Common myeloid progenitor, CD34-positive (primary cell): ENCODE results near the gene MEI1.

Source experiments
- CTCF ChIA-PET: fragments of 350-600 bp; sonication (Branson Sonifier 250); formaldehyde crosslinking; loops from one replicate; lab custom pipeline; 2021; ENCODE audit warnings: antibody characterized with exemption; lab: Charles Lee
- POLR2A ChIA-PET: fragments of 350-600 bp; sonication (Branson Sonifier 250); formaldehyde crosslinking; loops from one replicate; lab custom pipeline; 2021; ENCODE audit warnings: antibody characterized with exemption; lab: Charles Lee
- DNase-seq, 3 donors: peaks; one replicate each; pipeline versions ENCODE4 v3.0.0 to v3.0.0-alpha.2; 2013
- H3K27ac ChIP-seq, 2 experiments: 1 replicate in 1 of 2; 2 replicates in 1 of 2; pipeline ENCODE4 v1.7.0; 2013; ENCODE audit warnings: inconsistent platforms in 2 of 2, low read length in 2 of 2, mild to moderate bottlenecking in 2 of 2, low read depth in 1 of 2, moderate library complexity in 1 of 2; ENCODE audit not compliant: severe bottlenecking in 2 of 2, insufficient read depth in 1 of 2, poor library complexity in 1 of 2
- H3K27me3 ChIP-seq, 5 experiments: replicated peaks in 2 of 5; 1 replicate in 3 of 5; 2 replicates in 2 of 5; pipeline versions ENCODE4 v1.6.1 to v1.7.0; 2013; ENCODE audit warnings: low read length in 4 of 5, mild to moderate bottlenecking in 2 of 5, moderate library complexity in 2 of 5, inconsistent platforms in 1 of 5; ENCODE audit not compliant: insufficient read depth in 5 of 5, control insufficient read depth in 4 of 5
- H3K36me3 ChIP-seq, 4 experiments: 1 replicate in 2 of 4; 2 replicates in 2 of 4; pipeline versions ENCODE4 v1.6.1 to v1.7.0; 2013; ENCODE audit warnings: low read length in 3 of 4, control low read depth in 1 of 4, mild to moderate bottlenecking in 1 of 4; ENCODE audit not compliant: control insufficient read depth in 4 of 4, insufficient read depth in 4 of 4
- H3K4me1 ChIP-seq, 4 experiments: 1 replicate in 3 of 4; 2 replicates in 1 of 4; pipeline versions ENCODE4 v1.6.1 to v1.7.1; 2013; ENCODE audit warnings: low read length in 3 of 4, mild to moderate bottlenecking in 3 of 4, control low read depth in 1 of 4, inconsistent platforms in 1 of 4, moderate library complexity in 1 of 4; ENCODE audit not compliant: control insufficient read depth in 4 of 4, insufficient read depth in 4 of 4; ENCODE audit errors: control extremely low read depth in 1 of 4
- H3K4me3 ChIP-seq, 7 experiments: 1 replicate in 4 of 7; 2 replicates in 3 of 7; pipeline versions ENCODE4 v1.5.1 to v1.7.0; 2013; ENCODE audit warnings: mild to moderate bottlenecking in 7 of 7, low read length in 6 of 7, moderate library complexity in 6 of 7, inconsistent platforms in 2 of 7, low read depth in 2 of 7, control low read depth in 1 of 7; ENCODE audit not compliant: insufficient read depth in 4 of 7, control insufficient read depth in 1 of 7; ENCODE audit errors: extremely low read depth in 1 of 7
- H3K9me3 ChIP-seq, 5 experiments: 1 replicate in 4 of 5; 2 replicates in 1 of 5; pipeline versions ENCODE4 v1.6.1 to v1.7.1; 2013; ENCODE audit warnings: low read length in 4 of 5, mild to moderate bottlenecking in 2 of 5, inconsistent platforms in 1 of 5, low read depth in 1 of 5, moderate library complexity in 1 of 5; ENCODE audit not compliant: control insufficient read depth in 4 of 5, insufficient read depth in 2 of 5; ENCODE audit errors: control extremely low read depth in 1 of 5
- WGBS: methylation state at CpG from one replicate; pipeline ENCODE4 v1.1.5; 2013; ENCODE audit not compliant: insufficient coverage; 5-methylcytosine and 5-hydroxymethylcytosine counted together

The MEI1 gene

GRCh38 chr22:41821471-41822316 is 122.4 kb downstream of the MEI1 start:
- 91% methylated on average over 9 of the region's 12 CpGs for WGBS
- ChIA-PET CTCF (interaction anchor here (1.1 to 2.5 kb wide), 10 partner anchors 18 to 124 kb away, joined by 3 to 11 read pairs (median 3); no protein-coding TSS in a partner anchor), POLR2A (no interaction called here)
- Histone ChIP-seq H3K4me3 (no peak overlapping the region), H3K27ac (no peak overlapping the region), H3K9me3 (no peaks in the 10 kb centered on the region), H3K36me3 (peaks cover 10 to 59% (median 40%) of the 10 kb centered on the region in 4 experiments), H3K4me1 (peaks cover 0 to 2% (median 0%) of the 10 kb centered on the region in 4 experiments), H3K27me3 (no peaks in the 10 kb centered on the region)
- no peak for DNase-seq

GRCh38 chr22:41822317-41823057 is 123.2 kb downstream of the MEI1 start:
- WGBS, result 97% methylated on average over 3 of the region's 3 CpGs
- ChIA-PET CTCF (interaction anchor here (1.1 to 2.5 kb wide), 7 partner anchors 17 to 125 kb away, joined by 3 to 11 read pairs (median 3); no protein-coding TSS in a partner anchor), POLR2A (no interaction called here)
- H3K36me3 ChIP-seq, result peaks cover 6 to 56% (median 38%) of the 10 kb centered on the region in 4 experiments
- H3K27ac ChIP-seq, result no peak overlapping the region
- peak; percentile 75 to 86 (median 85) for DNase-seq
- peaks cover 0 to 3% (median 0%) of the 10 kb centered on the region in 4 experiments for H3K4me1 ChIP-seq
- no peak overlapping the region for H3K4me3 ChIP-seq
- H3K27me3 ChIP-seq, result no peaks in the 10 kb centered on the region
- no peaks in the 10 kb centered on the region for H3K9me3 ChIP-seq

GRCh38 chr22:41823797-41824196 is 124.5 kb downstream of the MEI1 start:
- Histone ChIP-seq H3K9me3 (no peaks in the 10 kb centered on the region), H3K4me3 (no peak overlapping the region), H3K27ac (no peak overlapping the region), H3K4me1 (peaks cover 0 to 3% (median 0%) of the 10 kb centered on the region in 4 experiments), H3K36me3 (peaks cover 6 to 45% (median 32%) of the 10 kb centered on the region in 4 experiments), H3K27me3 (no peaks in the 10 kb centered on the region)
- CTCF ChIA-PET, result interaction anchor here (1.0 kb wide), 1 partner anchor 39 kb away, joined by 4 read pairs; no protein-coding TSS in a partner anchor
- POLR2A ChIA-PET, result interaction anchor here (0.6 kb wide), 1 partner anchor 213 kb away, joined by 4 read pairs; no protein-coding TSS in a partner anchor
- no peak for DNase-seq
- WGBS, result 97% methylated on average over 5 of the region's 6 CpGs

GRCh38 chr22:41825376-41825775 is 126.1 kb downstream of the MEI1 start:
- ChIA-PET POLR2A (no interaction called here), CTCF (interaction anchor here (1.0 to 2.0 kb wide), 5 partner anchors 17 to 121 kb away, joined by 3 to 5 read pairs (median 4); partner anchors contain the start of gene CENPM)
- no peaks in the 10 kb centered on the region for H3K27me3 ChIP-seq
- WGBS, result 77% methylated on average over 7 of the region's 7 CpGs
- no peaks in the 10 kb centered on the region for H3K9me3 ChIP-seq
- peaks cover 6 to 35% (median 23%) of the 10 kb centered on the region in 4 experiments for H3K36me3 ChIP-seq
- DNase-seq, result no peak
- no peak overlapping the region for H3K27ac ChIP-seq
- H3K4me3 ChIP-seq, result no peak overlapping the region
- H3K4me1 ChIP-seq, result peaks cover 0 to 13% (median 1%) of the 10 kb centered on the region in 4 experiments

GRCh38 chr22:41826021-41826420 is 126.7 kb downstream of the MEI1 start:
- no peak for DNase-seq
- peaks cover 6 to 35% (median 22%) of the 10 kb centered on the region in 4 experiments for H3K36me3 ChIP-seq
- no peak overlapping the region for H3K4me3 ChIP-seq
- POLR2A ChIA-PET, result interaction anchor here (1.0 kb wide), 1 partner anchor 26 kb away, joined by 3 read pairs; no protein-coding TSS in a partner anchor
- no peaks in the 10 kb centered on the region for H3K9me3 ChIP-seq
- CTCF ChIA-PET, result interaction anchor here (0.8 to 3.8 kb wide), 9 partner anchors 10 to 120 kb away, joined by 3 to 19 read pairs (median 4); partner anchors contain the start of genes CCDC134 and CENPM
- H3K27me3 ChIP-seq, result no peaks in the 10 kb centered on the region
- H3K4me1 ChIP-seq, result peaks cover 0 to 14% (median 1%) of the 10 kb centered on the region in 4 experiments
- 97% methylated on average over 3 of the region's 3 CpGs for WGBS
- no peak overlapping the region for H3K27ac ChIP-seq

- Histone ChIP-seq H3K27ac (no peak overlapping the region), H3K27me3 (no peaks in the 10 kb centered on the region), H3K9me3 (no peaks in the 10 kb centered on the region), H3K36me3 (peaks cover 6 to 35% (median 22%) of the 10 kb centered on the region in 4 experiments), H3K4me3 (no peak overlapping the region), H3K4me1 (peaks cover 0 to 21% (median 7%) of the 10 kb centered on the region in 4 experiments)
- no peak for DNase-seq
- ChIA-PET POLR2A (interaction anchor here (1.0 kb wide), 2 partner anchors 25 to 32 kb away, joined by 3 read pairs; no protein-coding TSS in a partner anchor), CTCF (interaction anchor here (0.8 to 3.8 kb wide), 10 partner anchors 9 to 120 kb away, joined by 3 to 19 read pairs (median 4); partner anchors contain the start of genes CCDC134 and CENPM)
- WGBS, result 98% methylated on average over 10 of the region's 11 CpGs
These were observed 127.4 kb downstream of the MEI1 start for GRCh38 chr22:41826430-41827383.
